H9 (cell line): ENCODE data around the gene ZNF101. TPM values are rescaled to one million over a fixed set of nuclear protein-coding genes. Genes with fewer than 3 reads are reported as not detected.

Experiments used
- DNase-seq: peaks from one replicate; pipeline ENCODE4 v3.0.0-alpha.2; 2017
- H2AFZ ChIP-seq: one replicate; pipeline ENCODE4 v1.6.1; 2013; ENCODE audit warnings: mild to moderate bottlenecking, low read length, control low read depth, moderate library complexity
- H2AK5ac ChIP-seq: 2 replicates; pipeline ENCODE4 v1.6.1; 2013; ENCODE audit warnings: low read length, control low read depth, mixed read lengths; ENCODE audit not compliant: insufficient read length
- H2BK120ac ChIP-seq: one replicate; pipeline ENCODE4 v1.6.1; 2013; ENCODE audit warnings: low read depth, mild to moderate bottlenecking, low read length, control low read depth, inconsistent platforms; ENCODE audit not compliant: poor library complexity, severe bottlenecking
- H2BK12ac ChIP-seq: 2 replicates; pipeline ENCODE4 v1.6.1; 2013; ENCODE audit warnings: low read length, control low read depth, mixed read lengths, low read depth; ENCODE audit not compliant: insufficient read length
- H2BK15ac ChIP-seq: 2 replicates; pipeline ENCODE4 v1.6.1; 2013; ENCODE audit warnings: low read depth, low read length, control low read depth
- H2BK20ac ChIP-seq: one replicate; pipeline ENCODE4 v1.6.1; 2013; ENCODE audit warnings: low read depth, mild to moderate bottlenecking, low read length, control low read depth, inconsistent platforms; ENCODE audit not compliant: poor library complexity, severe bottlenecking
- H2BK5ac ChIP-seq: 2 replicates; pipeline ENCODE4 v1.6.1; 2013; ENCODE audit warnings: low read length, control low read depth, mixed read lengths; ENCODE audit not compliant: insufficient read length
- H3K14ac ChIP-seq: 2 replicates; pipeline ENCODE4 v1.6.1; 2013; ENCODE audit warnings: low read length, control low read depth; ENCODE audit not compliant: insufficient read depth
- H3K18ac ChIP-seq: 2 replicates; pipeline ENCODE4 v1.6.1; 2013; ENCODE audit warnings: low read depth, mild to moderate bottlenecking, mixed read lengths, low read length, control low read depth; ENCODE audit not compliant: insufficient read length
- H3K23ac ChIP-seq: 2 replicates; pipeline ENCODE4 v1.6.1; 2013; ENCODE audit warnings: low read length, control low read depth, mixed read lengths, low read depth; ENCODE audit not compliant: insufficient read length
- H3K23me2 ChIP-seq: 2 replicates; pipeline ENCODE4 v1.6.1; 2013; ENCODE audit warnings: low read depth, mild to moderate bottlenecking, mixed read lengths, low read length, control low read depth; ENCODE audit not compliant: insufficient read length, poor library complexity, severe bottlenecking
- H3K27ac ChIP-seq: 2 replicates; pipeline ENCODE4 v1.5.1; 2013; ENCODE audit warnings: low read length, control low read depth, mixed read lengths, low read depth; ENCODE audit not compliant: insufficient read length
- H3K27me3 ChIP-seq: 2 replicates; pipeline ENCODE4 v1.6.1; 2013; ENCODE audit warnings: low read length, control low read depth, inconsistent platforms; ENCODE audit not compliant: insufficient read depth
- H3K4ac ChIP-seq: 2 replicates; pipeline ENCODE4 v1.6.1; 2013; ENCODE audit warnings: low read depth, mild to moderate bottlenecking, control low read depth, inconsistent platforms, low read length, moderate library complexity
- H3K4me1 ChIP-seq: 2 replicates; pipeline ENCODE4 v1.6.1; 2013; ENCODE audit warnings: low read length, control low read depth, inconsistent platforms; ENCODE audit not compliant: insufficient read depth
- H3K4me2 ChIP-seq: 2 replicates; pipeline ENCODE4 v1.6.1; 2013; ENCODE audit warnings: low read length, control low read depth, mixed read lengths; ENCODE audit not compliant: insufficient read length, insufficient read depth
- H3K56ac ChIP-seq: 2 replicates; pipeline ENCODE4 v1.6.1; 2013; ENCODE audit warnings: low read depth, mild to moderate bottlenecking, mixed read lengths, low read length, control low read depth; ENCODE audit not compliant: insufficient read length
- H3K79me1 ChIP-seq: 2 replicates; pipeline ENCODE4 v1.6.1; 2013; ENCODE audit warnings: low read depth, mild to moderate bottlenecking, moderate library complexity, low read length, control low read depth, inconsistent platforms; ENCODE audit not compliant: insufficient read depth, poor library complexity, severe bottlenecking
- H3K79me2 ChIP-seq: 2 replicates; pipeline ENCODE4 v1.6.1; 2013; ENCODE audit warnings: low read length, control low read depth, inconsistent platforms; ENCODE audit not compliant: insufficient read depth
- H3K9ac ChIP-seq: 2 replicates; pipeline ENCODE4 v1.6.1; 2013; ENCODE audit warnings: low read length, control low read depth, mixed read lengths; ENCODE audit not compliant: insufficient read length; ENCODE audit errors: extremely low read depth
- H3K9me3 ChIP-seq: one replicate; pipeline ENCODE4 v1.6.1; 2013; ENCODE audit warnings: low read depth, low read length, inconsistent platforms; ENCODE audit not compliant: control insufficient read depth
- H3T11ph ChIP-seq: one replicate; pipeline ENCODE4 v1.6.1; 2013; ENCODE audit warnings: mild to moderate bottlenecking, low read length, control low read depth, inconsistent platforms
- H4K20me1 ChIP-seq: one replicate; pipeline ENCODE4 v1.6.1; 2013; ENCODE audit not compliant: control insufficient read depth, insufficient read length, insufficient read depth
- H4K5ac ChIP-seq: 2 replicates; pipeline ENCODE4 v1.6.1; 2013; ENCODE audit warnings: low read depth, mild to moderate bottlenecking, mixed read lengths, low read length, control low read depth; ENCODE audit not compliant: insufficient read length
- H4K8ac ChIP-seq: replicated peaks from 2 replicates; pipeline ENCODE4 v1.6.1; 2013; ENCODE audit warnings: low read length, control low read depth, mixed read lengths, low read depth; ENCODE audit not compliant: insufficient read length
- H4K91ac ChIP-seq: 2 replicates; pipeline ENCODE4 v1.6.1; 2013; ENCODE audit warnings: low read depth, mild to moderate bottlenecking, moderate library complexity, mixed read lengths, low read length, control low read depth; ENCODE audit not compliant: insufficient read length
- H3K27ac Mint-ChIP-seq, 3 experiments: 2 replicates in 2 of 3; 3 replicates in 1 of 3; pipeline ENCODE4 v1.8.0; 2020 to 2021; ENCODE audit warnings: mixed read lengths in 3 of 3, mild to moderate bottlenecking in 1 of 3, moderate library complexity in 1 of 3
- H3K27me3 Mint-ChIP-seq: 2 replicates; pipeline ENCODE4 v1.8.0; 2021; ENCODE audit warnings: low read depth, mild to moderate bottlenecking, moderate library complexity, mixed read lengths
- H3K36me3 Mint-ChIP-seq, 3 experiments: 2 replicates in 2 of 3; 3 replicates in 1 of 3; pipeline ENCODE4 v1.8.0; 2020 to 2021; ENCODE audit warnings: low read depth in 3 of 3, mixed read lengths in 3 of 3; ENCODE audit not compliant: insufficient read depth in 1 of 3
- H3K4me1 Mint-ChIP-seq, 2 experiments: 2 replicates each; pipeline ENCODE4 v1.8.0; 2020; ENCODE audit warnings: mixed read lengths in 2 of 2
- H3K4me3 Mint-ChIP-seq, 2 experiments: 2 replicates in 1 of 2; 3 replicates in 1 of 2; pipeline ENCODE4 v1.8.0; 2020 to 2021; ENCODE audit warnings: mild to moderate bottlenecking in 2 of 2, mixed read lengths in 2 of 2, moderate library complexity in 1 of 2
- H3K9me3 Mint-ChIP-seq, 2 experiments: 2 replicates in 1 of 2; 3 replicates in 1 of 2; pipeline ENCODE4 v1.8.0; 2020; ENCODE audit warnings: mild to moderate bottlenecking in 2 of 2, mixed read lengths in 2 of 2, moderate library complexity in 1 of 2
- CTCF ChIP-seq: fragments of 200-600 bp; sonication (generic); conservative IDR thresholded peaks from 3 replicates; pipeline ENCODE4 v1.8.0; 2021; ENCODE audit warnings: antibody characterized with exemption, mild to moderate bottlenecking
- WGBS: extraction: QIAGEN DNeasy Blood & Tissue Kit; methylation state at CpG from one replicate; pipeline ENCODE4 v1.1.7; 2013; ENCODE audit warnings: missing lambda C conversion rate, low lambda C conversion rate, mixed read lengths; ENCODE audit not compliant: insufficient read length; ENCODE audit errors: extremely low coverage; 5-methylcytosine and 5-hydroxymethylcytosine counted together
- total RNA-seq: library from RNA; stranded (reverse); gene quantifications from 2 replicates; pipeline ENCODE4 v1.2.1, GENCODE V29; 2021

Gene ZNF101
- total RNA-seq, 1 experiment from 2014 or later: 46.9 TPM

GRCh38 chr19:19649580-19649995 lies 19.1 kb upstream of the ZNF101 start:
- no peak overlapping the region for H3K27ac Mint-ChIP-seq
- no peak overlapping the region for H3K18ac ChIP-seq
- no peaks in the 10 kb centered on the region for H3K4me1 ChIP-seq
- H2BK15ac ChIP-seq: no peak overlapping the region
- H3K36me3 Mint-ChIP-seq: peaks cover 35 to 94% (median 82%) of the 10 kb centered on the region in 3 experiments; a peak in 6 of 7 replicates
- no peak for DNase-seq
- H3K27ac ChIP-seq: no peak overlapping the region
- no peaks in the 10 kb centered on the region for H4K20me1 ChIP-seq
- no peaks in the 10 kb centered on the region for H3K9me3 Mint-ChIP-seq
- no peak overlapping the region for H2AFZ ChIP-seq
- H3K4me3 Mint-ChIP-seq: no peak overlapping the region
- H3K23me2 ChIP-seq: no peaks in the 10 kb centered on the region
- no peaks in the 10 kb centered on the region for H3K27me3 ChIP-seq
- WGBS: no CpG with 5 or more reads among the region's 22 CpGs
- H3K56ac ChIP-seq: no peak overlapping the region
- no peak overlapping the region for H3K4me2 ChIP-seq
- H4K8ac ChIP-seq: no peak overlapping the region
- no peak overlapping the region for H3K9ac ChIP-seq
- H2BK12ac ChIP-seq: no peak overlapping the region
- no peaks in the 10 kb centered on the region; the same call in 1 of the 2 replicates for H3K27me3 Mint-ChIP-seq
- H3K4me1 Mint-ChIP-seq: no peaks in the 10 kb centered on the region
- no peak overlapping the region for H3T11ph ChIP-seq
- no peak overlapping the region for H3K4ac ChIP-seq
- no peak overlapping the region for H2BK5ac ChIP-seq
- no peak overlapping the region for H3K23ac ChIP-seq
- TF ChIP-seq CTCF: no peak
- no peak overlapping the region for H4K91ac ChIP-seq
- no peaks in the 10 kb centered on the region for H3K9me3 ChIP-seq
- no peak overlapping the region for H2BK20ac ChIP-seq
- no peak overlapping the region for H2AK5ac ChIP-seq
- H3K79me2 ChIP-seq: no peaks in the 10 kb centered on the region
- no peaks in the 10 kb centered on the region for H3K79me1 ChIP-seq
- H3K14ac ChIP-seq: no peak overlapping the region
- H4K5ac ChIP-seq: no peak overlapping the region
- no peak overlapping the region for H2BK120ac ChIP-seq
